GM12801 (cell line): ENCODE data around the gene GTPBP4.

Experiments used
- TF ChIP-seq, protein P1 (sequence below): IDR thresholded peaks from one replicate; pipeline ENCODE4 v1.5.1; 2011; ENCODE audit warnings: control low read depth; ENCODE audit not compliant: insufficient read length; ENCODE audit errors: extremely low read depth

GTPBP4 gene

DNA sequence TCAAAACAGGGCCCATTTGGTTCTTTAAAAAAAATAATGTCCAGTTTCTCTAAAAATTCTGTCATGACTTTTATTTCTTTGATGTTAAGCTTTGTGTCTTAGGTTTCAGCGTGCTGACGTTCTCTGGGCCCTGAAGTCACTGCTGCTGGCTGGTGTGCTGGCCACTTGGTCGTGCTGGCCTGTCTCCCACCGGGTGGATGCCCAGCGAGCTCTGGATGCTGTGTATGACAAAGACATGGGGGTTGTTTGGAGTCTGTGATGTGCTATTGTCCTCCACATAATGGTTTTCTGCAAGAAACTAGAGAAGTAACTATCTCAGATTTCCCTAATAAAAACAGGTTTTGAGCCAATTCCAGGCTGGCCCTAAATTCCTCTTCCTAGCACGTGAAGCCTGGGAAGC is 47.0 kb downstream of the GTPBP4 start:
- TF ChIP-seq, protein P1, sequence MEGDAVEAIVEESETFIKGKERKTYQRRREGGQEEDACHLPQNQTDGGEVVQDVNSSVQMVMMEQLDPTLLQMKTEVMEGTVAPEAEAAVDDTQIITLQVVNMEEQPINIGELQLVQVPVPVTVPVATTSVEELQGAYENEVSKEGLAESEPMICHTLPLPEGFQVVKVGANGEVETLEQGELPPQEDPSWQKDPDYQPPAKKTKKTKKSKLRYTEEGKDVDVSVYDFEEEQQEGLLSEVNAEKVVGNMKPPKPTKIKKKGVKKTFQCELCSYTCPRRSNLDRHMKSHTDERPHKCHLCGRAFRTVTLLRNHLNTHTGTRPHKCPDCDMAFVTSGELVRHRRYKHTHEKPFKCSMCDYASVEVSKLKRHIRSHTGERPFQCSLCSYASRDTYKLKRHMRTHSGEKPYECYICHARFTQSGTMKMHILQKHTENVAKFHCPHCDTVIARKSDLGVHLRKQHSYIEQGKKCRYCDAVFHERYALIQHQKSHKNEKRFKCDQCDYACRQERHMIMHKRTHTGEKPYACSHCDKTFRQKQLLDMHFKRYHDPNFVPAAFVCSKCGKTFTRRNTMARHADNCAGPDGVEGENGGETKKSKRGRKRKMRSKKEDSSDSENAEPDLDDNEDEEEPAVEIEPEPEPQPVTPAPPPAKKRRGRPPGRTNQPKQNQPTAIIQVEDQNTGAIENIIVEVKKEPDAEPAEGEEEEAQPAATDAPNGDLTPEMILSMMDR = no peak

DNA sequence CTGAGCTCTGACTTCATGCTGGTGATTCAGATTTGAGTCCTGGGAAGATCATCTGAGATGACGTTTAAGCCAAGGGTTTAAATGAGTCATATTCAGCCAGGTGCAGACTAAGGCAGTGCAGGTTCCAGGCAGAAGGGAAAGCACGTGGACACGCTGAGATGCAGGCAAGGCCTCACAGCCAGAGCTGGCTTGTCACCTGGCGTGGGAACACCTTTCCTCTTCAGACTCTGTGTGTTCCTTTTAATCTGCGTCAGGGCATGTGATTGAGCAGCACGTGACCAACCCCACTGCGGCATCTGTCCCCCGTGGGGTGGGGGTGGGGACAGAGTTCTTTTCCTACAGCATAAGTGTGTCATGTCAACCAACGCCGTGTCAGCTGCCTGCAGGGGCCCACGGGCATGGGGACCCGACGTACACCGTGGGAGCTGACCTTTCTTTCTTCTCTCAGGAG is 48.1 kb downstream of the GTPBP4 start:
- TF ChIP-seq, protein P1 = no peak

DNA sequence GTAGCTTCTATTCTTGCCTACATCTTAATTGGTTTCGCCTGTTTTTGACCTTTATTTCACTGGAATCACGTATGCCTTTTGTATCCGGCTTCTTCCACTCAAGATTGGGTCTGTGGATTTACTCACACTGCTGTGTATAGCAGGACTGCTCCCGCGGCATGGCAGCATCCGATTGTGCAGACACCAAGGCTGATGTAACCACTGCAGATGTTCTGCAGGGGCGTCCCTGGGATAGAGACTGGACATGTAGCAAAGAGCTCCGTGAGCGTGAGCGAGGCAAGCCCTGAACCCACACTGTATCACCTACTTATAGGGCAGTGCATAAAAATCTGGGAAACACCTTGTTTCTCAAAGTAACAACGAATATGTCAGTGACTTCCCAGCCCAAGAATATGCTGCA is 48.9 kb downstream of the GTPBP4 start:
- TF ChIP-seq, protein P1 = no peak

DNA sequence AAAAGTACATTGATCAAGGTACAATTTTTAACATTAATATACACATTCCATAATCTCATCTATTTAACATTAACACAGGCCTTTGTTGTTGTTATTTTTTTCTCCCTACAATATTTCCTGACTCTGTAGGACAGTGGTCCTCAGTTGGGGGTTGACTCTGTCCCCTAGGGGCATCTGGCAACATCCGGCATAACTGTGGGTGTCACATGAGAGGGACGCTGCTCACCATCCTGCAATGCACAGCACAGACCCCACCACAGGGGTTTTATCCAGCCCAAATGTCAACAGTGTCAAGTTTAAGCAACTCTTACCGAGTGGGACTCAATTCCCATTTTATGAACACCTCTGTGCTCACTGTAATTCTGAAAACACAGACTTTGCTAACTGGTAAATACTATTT is 51.9 kb downstream of the GTPBP4 start:
- TF ChIP-seq, protein P1 = no peak

DNA sequence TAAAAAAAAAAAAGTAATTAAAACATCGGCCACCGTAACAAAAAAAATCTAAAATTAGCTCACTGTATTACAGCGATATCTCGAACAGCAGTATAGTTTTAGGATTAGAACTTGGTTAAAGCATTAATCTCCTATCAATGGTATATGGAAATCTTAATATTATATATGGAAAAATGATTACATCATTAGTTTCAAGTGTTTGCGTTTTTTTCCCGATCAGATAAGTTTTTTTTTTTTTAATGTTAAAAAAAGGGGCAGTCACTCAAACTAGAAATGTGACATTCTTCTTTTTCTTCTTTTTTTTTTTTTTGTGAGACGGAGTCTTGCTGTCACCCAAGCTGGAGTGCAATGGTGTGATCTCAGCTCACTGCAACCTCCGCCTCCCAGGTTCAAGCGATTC is 53.3 kb downstream of the GTPBP4 start:
- TF ChIP-seq, protein P1 = no peak

DNA sequence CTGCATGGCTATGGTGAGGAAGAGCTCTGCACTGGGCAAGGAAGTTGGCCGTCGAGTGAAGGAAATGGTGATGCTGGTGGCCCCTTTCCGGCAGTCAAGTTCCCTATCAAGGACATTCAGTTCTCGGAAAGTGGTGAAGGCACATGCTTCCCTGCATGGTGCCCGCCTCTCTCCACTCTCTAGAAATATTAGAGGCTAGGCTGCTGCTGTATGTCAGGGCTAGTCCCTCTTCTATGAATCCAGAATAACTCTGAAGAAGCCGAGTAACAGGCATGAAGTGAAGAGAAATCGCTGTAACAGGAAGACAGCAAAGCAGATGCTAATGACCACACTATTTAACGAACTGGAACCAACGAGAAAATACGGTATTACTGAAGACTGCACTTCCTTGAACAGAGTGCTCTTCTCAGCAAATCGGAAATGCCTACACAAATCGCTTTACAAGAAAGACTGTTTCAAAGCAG is 55.3 kb downstream of the GTPBP4 start:
- TF ChIP-seq, protein P1 = no peak

DNA sequence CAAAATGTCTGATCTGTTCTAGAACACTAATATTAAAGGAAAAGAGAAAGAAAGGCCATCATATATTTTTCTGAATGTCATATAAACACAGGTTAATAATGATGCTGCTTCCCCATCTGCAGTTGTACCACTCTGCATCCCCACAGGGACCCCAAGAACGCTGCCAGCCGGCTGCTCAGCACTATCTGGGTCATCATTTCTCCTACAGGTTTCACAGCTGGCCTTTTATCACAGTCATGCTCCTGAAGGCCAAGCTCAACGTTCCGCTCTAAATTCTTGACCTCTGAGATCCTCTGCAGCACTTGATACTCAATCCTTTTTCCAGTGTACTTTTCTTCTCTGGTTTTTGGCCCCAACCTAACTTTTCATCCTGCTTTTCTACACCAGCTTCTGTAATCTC is 55.9 kb downstream of the GTPBP4 start:
- TF ChIP-seq, protein P1 = no peak

DNA sequence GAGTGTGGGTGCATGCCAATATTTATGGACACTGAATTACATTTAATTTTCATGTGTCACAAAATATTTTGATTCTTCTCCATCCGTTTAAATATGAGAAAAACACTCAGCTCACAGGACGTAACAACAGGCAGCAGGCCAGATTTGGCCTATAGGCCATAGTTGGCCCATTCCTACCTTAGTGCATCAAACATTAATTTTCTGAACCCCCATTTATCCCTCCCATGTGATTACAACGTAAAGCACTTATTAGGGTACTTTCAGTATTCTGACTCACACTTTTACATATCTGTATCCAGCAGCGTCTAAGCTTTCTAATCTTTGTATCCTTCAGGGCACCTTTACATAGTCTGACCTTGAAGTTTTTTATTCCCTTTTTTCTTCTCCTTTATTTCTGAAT is 56.7 kb downstream of the GTPBP4 start:
- TF ChIP-seq, protein P1 = no peak
